Endothelial cell (in vitro differentiated cells): ENCODE measurements around the gene GGA3. TPM values are rescaled to one million over a fixed set of nuclear protein-coding genes. Genes with fewer than 3 reads are reported as not detected.

Experiments used
- DNase-seq: peaks from one replicate; pipeline ENCODE4 v3.0.0; 2021; ENCODE audit warnings: low spot score
- H3K27ac Mint-ChIP-seq: one replicate; pipeline ENCODE4 v1.8.0; 2021; ENCODE audit warnings: mixed read lengths, inconsistent platforms; ENCODE audit not compliant: unreplicated experiment
- H3K27me3 Mint-ChIP-seq: one replicate; pipeline ENCODE4 v1.8.0; 2021; ENCODE audit warnings: mild to moderate bottlenecking, moderate library complexity, mixed read lengths, inconsistent platforms; ENCODE audit not compliant: unreplicated experiment
- H3K36me3 Mint-ChIP-seq: one replicate; pipeline ENCODE4 v1.8.0; 2021; ENCODE audit warnings: mild to moderate bottlenecking, low read depth, mixed read lengths, inconsistent platforms; ENCODE audit not compliant: unreplicated experiment
- H3K4me1 Mint-ChIP-seq: one replicate; pipeline ENCODE4 v1.8.0; 2021; ENCODE audit warnings: mild to moderate bottlenecking, mixed read lengths, inconsistent platforms; ENCODE audit not compliant: unreplicated experiment
- H3K4me3 Mint-ChIP-seq: one replicate; pipeline ENCODE4 v1.8.0; 2021; ENCODE audit warnings: mild to moderate bottlenecking, mixed read lengths, inconsistent platforms; ENCODE audit not compliant: unreplicated experiment
- H3K9me3 Mint-ChIP-seq: one replicate; pipeline ENCODE4 v1.8.0; 2021; ENCODE audit warnings: mixed read lengths, inconsistent platforms; ENCODE audit not compliant: unreplicated experiment
- CTCF ChIP-seq: fragments of 200-600 bp; sonication (generic); IDR thresholded peaks from one replicate; pipeline ENCODE4 v1.5.0; 2021; ENCODE audit warnings: antibody characterized with exemption; ENCODE audit not compliant: unreplicated experiment
- long read RNA-seq: library from polyadenylated mRNA; unstranded; transcript quantifications from one replicate; pipeline ENCODE4 v2.0.0, GENCODE V29; 2020; ENCODE audit not compliant: unreplicated experiment
- total RNA-seq: library from RNA; stranded (reverse); fragmentation: NEBNext Ultra II Directional; extraction: Animal tissue kit (Norgen Biotek cat#: 25700); gene quantifications from one replicate; pipeline ENCODE4 v1.2.1, GENCODE V29; 2021; ENCODE audit not compliant: unreplicated experiment

GGA3 gene
- 60.8 TPM for total RNA-seq
- long read RNA-seq, full-length matches to known transcripts: 5 of 13 reads
- long read RNA-seq, partial matches to known transcripts: 1 of 13 reads
- long read RNA-seq, other reads (novel, unspliced or antisense): 7 of 13 reads

- peak; percentile 96 for DNase-seq
- peaks cover 6% of the 10 kb centered on the region for H3K36me3 Mint-ChIP-seq
- H3K9me3 Mint-ChIP-seq: no peaks in the 10 kb centered on the region
- peak within 1 kb of the TSS; percentile 98 for H3K4me3 Mint-ChIP-seq
- H3K27me3 Mint-ChIP-seq: peaks cover 15% of the 10 kb centered on the region
- peaks cover 56% of the 10 kb centered on the region for H3K4me1 Mint-ChIP-seq
- TF ChIP-seq CTCF: no peak
- H3K27ac Mint-ChIP-seq: peak within 1 kb of the TSS; percentile 99
Measured at GRCh38 chr17:75261336-75262111, at the start of gene GGA3, which contains the start of gene MRPS7. Gene GGA3, minus strand, starts transcription at chr17:75261606. Its CDS starts 19 bp downstream, at chr17:75261587. Gene MRPS7, plus strand, starts transcription at chr17:75261879. Its CDS starts 22 bp downstream, at chr17:75261901.

- no peak for TF ChIP-seq CTCF
- Mint-ChIP-seq H3K27me3 (peaks cover 5% of the 10 kb centered on the region), H3K4me3 (no peak overlapping the region), H3K27ac (peak overlapping the region; percentile 72), H3K4me1 (peaks cover 4% of the 10 kb centered on the region), H3K9me3 (no peaks in the 10 kb centered on the region), H3K36me3 (no peaks in the 10 kb centered on the region)
- DNase-seq: no peak
Measured at GRCh38 chr17:75308732-75309629, 47.6 kb upstream of the GGA3 start.

GRCh38 chr17:75307957-75308731 lies 46.7 kb upstream of the GGA3 start:
- Mint-ChIP-seq H3K4me3 (no peak overlapping the region), H3K36me3 (no peaks in the 10 kb centered on the region), H3K27ac (no peak overlapping the region), H3K4me1 (peaks cover 4% of the 10 kb centered on the region), H3K27me3 (peaks cover 2% of the 10 kb centered on the region), H3K9me3 (no peaks in the 10 kb centered on the region)
- TF ChIP-seq CTCF: no peak
- DNase-seq: no peak

- no peak overlapping the region for H3K4me3 Mint-ChIP-seq
- H3K36me3 Mint-ChIP-seq: no peaks in the 10 kb centered on the region
- H3K27ac Mint-ChIP-seq: no peak overlapping the region
- TF ChIP-seq CTCF: no peak
- peaks cover 1% of the 10 kb centered on the region for H3K27me3 Mint-ChIP-seq
- no peaks in the 10 kb centered on the region for H3K9me3 Mint-ChIP-seq
- no peaks in the 10 kb centered on the region for H3K4me1 Mint-ChIP-seq
- DNase-seq: no peak
Measured at GRCh38 chr17:75301502-75302206, 40.2 kb upstream of the GGA3 start.
